Eye (tissue), 1 donor: Measurements from ENCODE around the gene BCHE.

Experiments
- DNase-seq: peaks from one replicate; pipeline ENCODE4 v3.0.0-alpha.2; 2015

BCHE gene

GRCh38 chr3:165837058-165837525 lies at the start of gene BCHE:
Gene BCHE, minus strand, starts transcription at chr3:165837423. Its CDS starts 6,390 bp downstream, at chr3:165831033.
- DNase-seq, result peak; percentile 91

DNA sequence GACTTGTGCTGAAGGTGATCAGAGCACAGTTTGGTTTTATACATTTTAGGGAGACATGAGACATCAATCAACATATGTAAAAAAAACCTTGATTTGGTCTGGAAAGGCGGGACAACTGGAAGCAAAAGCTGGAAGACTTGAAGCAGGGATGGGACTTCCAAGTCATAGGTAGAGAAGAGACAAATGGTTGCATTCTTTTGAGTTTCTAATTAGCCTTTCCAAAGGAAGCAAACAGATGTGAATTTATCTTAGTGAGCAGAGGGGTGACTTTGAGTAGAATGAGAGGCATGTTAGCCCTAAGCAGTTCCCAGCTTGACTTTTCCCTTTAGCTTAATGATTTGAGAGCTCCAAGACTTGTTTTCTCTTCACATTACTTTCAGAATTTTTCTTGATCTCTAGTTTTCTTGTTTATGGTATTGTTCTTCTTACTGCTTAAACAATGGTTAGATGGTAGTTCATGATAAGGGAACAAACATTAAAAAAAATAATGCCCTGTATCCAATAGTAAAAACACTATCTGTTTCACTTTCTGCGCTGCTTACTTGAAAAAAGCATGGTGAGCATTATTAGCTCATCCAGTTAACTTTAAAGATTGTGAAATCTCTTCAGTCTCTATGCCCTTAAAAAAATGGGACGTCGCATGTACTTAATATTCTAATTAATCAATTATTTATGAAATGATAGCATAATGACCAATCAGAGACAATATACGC lies 48.5 kb upstream of the BCHE start:
- no peak for DNase-seq

- DNase-seq, result no peak
Observed at GRCh38 chr3:165884518-165884917, 47.3 kb upstream of the BCHE start.

GRCh38 chr3:165883863-165884478 lies 46.7 kb upstream of the BCHE start:
- DNase-seq, result no peak

DNA sequence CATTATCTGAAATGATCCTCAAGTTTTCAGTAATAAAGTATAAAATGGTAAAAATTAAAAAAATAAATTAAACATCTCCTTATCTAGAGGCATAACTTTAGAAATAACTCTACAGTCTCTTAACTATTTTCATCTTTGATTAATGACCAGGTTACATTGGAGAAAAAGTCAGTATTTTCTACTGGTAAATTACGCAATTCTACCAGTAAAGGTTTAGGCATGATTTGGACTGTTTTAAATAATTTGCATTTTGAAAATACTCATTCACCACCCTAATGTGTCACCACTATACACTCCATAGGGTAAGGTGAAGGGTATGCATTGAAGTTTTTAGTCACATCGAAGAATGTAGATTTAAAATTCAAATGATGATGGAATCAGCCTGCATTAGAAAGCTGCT lies 45.9 kb upstream of the BCHE start:
- DNase-seq, result no peak

DNA sequence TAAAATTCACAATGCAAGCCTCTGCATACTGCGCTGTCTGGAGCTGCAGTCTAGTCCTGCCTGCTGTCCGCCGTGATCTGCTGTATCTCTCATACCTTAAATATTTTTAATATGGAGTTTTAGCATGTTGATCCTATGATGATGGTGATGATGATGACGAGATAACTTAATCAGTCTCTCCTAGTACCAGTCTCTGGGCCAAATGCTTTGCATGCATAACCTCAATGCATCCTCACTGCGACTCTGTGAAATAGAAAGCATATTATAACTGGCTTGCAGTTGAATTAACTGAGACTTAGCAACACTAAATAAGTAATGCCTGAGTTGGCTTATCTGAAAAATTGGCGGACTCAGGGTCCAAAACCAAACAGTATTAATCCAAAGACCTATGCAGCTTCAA lies 38.4 kb upstream of the BCHE start:
- DNase-seq, result no peak

DNA sequence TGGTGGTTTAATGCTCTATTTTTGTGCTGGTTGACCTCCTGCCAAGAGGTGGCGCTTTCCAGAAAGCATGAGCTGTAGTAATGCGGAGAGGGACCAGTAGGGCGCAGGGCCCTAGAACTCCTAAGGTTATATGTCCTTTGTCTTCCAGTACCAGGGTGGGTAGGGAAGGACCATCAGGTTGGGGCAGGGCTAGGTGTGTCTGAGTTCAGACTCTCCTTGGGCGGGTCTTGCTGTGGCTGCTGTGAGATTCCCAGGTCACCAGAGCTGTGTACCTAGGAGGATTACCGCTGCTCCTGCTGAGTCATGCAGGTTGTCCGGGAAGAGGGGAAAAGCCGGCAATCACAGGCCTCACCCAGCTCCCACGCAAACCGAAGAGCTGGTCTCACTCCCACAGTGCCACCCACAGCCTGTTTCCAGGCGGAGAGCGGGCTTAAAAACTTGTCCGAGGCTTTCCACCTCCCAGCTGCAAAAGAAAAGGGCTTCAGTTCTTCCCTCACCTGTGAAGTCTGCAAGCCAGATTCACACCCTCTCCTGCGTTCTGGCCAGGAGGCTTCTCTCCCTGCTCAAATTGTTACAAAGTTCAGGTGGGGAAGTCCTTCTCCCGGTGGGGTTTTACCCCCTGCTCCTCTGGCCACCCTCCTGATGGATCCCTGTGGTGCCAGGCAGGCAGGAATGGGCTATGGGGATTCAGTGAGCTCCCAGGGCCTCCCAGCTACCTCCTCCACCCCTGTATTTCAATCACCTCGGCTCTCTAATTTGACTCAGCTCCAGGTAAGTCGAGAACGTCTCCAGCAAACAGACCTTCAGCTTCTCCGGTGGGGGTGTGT lies 37.7 kb upstream of the BCHE start:
- no peak for DNase-seq

DNA sequence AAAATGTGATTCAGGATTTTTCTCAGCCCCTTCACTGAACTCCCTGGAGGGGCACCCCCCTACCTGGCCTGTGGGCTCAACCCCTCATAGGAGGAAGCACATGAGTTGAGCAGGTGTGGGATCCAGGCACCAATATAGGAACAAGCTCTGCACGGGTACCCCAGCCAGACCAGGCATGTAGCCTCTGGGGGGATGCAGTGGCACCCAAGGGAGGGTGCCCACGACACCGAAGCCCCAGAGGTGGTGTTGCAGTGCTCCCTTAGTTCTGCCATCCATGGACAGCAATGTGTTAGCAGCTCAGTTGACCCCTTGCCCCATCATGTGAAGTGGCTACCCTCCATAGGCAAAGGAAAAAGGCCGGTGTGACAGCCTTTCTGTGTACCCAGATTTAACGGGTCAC lies 30.9 kb upstream of the BCHE start:
- DNase-seq, result no peak

- DNase-seq, result no peak
Observed at GRCh38 chr3:165859061-165859460, 21.8 kb upstream of the BCHE start.

GRCh38 chr3:165855581-165855980 lies 18.4 kb upstream of the BCHE start:
- DNase-seq, result no peak

GRCh38 chr3:165854696-165855095 lies 17.5 kb upstream of the BCHE start:
- peak; percentile 30 for DNase-seq

- peak; percentile 54 for DNase-seq
Observed at GRCh38 chr3:165852711-165853110, 15.5 kb upstream of the BCHE start.

DNA sequence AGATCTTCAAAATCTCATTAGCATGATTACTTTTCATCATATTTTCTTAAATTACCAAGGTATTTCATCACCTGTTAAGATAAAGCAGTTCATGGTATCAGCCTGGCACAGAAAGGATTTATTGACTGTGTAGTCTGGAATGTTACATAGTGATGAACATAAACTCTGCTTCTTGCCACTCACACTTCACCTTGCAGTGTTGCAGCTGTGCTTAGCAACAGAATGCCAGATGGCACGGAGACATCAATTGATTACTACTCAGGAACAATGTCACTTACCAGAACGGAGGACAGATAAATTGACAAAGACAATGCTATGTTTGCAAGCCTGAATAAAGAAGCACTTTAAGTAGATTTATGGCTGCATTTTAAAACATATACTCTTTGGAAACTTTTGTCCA lies 15.0 kb upstream of the BCHE start:
- peak; percentile 56 for DNase-seq

- DNase-seq, result no peak
Observed at GRCh38 chr3:165846056-165846455, 8.8 kb upstream of the BCHE start.

GRCh38 chr3:165839296-165840076 lies 2.3 kb upstream of the BCHE start:
- peak; percentile 80 for DNase-seq

- no peak for DNase-seq
Observed at GRCh38 chr3:165837801-165838200, 578 bp upstream of the BCHE start.

- DNase-seq, result no peak
Observed at GRCh38 chr3:165835431-165835830, 1.8 kb downstream of the BCHE start.

DNA sequence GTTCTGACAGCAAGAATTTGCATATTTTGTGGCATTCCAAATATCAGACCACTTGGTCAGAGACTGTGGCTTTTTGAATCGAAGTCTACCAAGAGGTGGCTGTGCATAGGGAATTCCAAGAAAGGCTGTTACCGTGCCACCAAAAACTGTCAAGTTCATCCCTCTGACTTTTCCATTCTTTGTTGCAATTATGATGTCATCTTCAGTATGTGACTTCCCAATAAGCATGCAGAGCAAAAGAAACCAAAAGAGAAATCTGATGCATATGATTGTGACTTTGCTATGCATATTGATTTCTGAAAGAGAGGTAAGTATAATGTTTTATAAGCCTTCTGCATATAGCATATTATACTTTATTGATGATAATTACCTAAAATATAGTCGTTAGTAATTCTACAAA lies 6.5 kb downstream of the BCHE start:
- DNase-seq, result no peak

GRCh38 chr3:165827883-165828282 lies 9.3 kb downstream of the BCHE start:
- DNase-seq, result no peak

GRCh38 chr3:165827233-165827632 lies 10.0 kb downstream of the BCHE start:
- no peak for DNase-seq

DNA sequence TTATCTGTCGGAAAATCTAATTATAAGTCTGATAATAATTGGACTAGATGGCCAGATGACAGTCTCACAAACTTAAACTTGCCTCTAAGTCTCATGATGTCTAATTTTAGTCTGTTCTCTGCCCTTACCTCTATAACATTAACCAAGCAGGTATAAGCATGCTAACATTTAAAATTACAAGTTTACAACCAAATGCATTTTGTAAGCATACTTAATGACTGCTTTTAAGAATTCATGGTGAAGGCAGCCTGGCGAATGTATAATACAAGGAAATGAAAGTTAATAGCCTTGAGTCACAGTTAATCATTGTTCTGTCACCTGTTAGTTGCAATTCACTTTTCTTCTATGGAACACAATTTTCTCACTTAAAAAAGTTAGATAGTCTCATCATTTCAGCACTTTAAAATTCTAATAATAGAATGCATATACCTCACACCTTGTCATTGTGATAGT lies 16.5 kb downstream of the BCHE start:
- peak; percentile 55 for DNase-seq

DNA sequence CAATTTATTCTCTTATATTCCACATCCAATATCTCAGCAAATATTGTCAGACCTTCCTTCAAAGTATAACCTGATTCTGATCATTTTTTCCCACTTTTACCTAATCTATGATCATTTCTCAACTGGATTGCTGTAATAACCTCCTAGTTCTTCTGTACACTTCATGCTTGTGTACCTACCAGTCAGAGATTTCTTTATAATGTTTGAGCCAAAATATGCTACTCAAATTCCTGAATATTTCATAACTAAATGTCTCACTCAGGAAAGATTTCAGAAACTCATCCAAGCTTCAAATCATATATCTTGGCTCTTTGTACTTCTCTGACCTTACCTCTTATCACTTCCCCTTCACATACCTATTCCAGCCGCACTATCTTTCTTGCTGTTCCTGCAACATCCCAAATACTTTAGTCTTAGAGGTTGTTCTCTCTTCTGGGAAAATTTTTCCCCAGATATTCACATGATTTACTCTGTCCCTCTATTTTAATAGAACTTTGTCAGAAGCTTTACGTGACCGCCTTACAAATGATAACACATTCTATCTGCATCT lies 20.0 kb downstream of the BCHE start:
- no peak for DNase-seq

DNA sequence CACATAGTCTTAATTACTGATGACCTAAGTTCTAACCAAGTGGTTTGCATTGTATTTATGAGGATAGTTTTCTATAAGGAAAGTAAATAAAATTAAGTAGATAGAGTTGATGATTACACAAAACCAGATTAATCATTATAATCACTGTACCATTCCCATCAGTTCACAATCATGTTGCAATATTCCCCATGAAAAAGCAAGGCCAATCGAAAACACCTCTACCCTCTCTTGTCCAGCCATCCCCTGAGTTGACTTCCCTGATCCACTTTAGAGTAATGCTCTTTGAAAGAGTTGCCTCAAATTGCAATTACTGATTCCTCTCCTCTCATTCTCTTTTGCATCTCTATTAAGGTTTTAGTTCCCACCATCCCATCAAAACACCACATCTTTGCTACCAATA lies 21.0 kb downstream of the BCHE start:
- no peak for DNase-seq
